ENCODE results near the gene UBE2D3. TPM values are rescaled to one million over a fixed set of nuclear protein-coding genes. Genes with fewer than 3 reads are reported as not detected.
A peak's percentile ranks its signal among the peaks of the same experiment; 100 is the strongest.
"Not testable (repeated sequence)": the region's sequence is repeated elsewhere in the genome, so short reads cannot be mapped to it uniquely, and the experiment has no call there.

UBE2D3 gene
- total RNA-seq, 1 donor from 2014 or later = 204 TPM

- no peaks in the 10 kb centered on the region for H3K27me3 ChIP-seq (ENCODE audit: control insufficient read depth, insufficient read depth, low read length)
- DNase-seq (ENCODE audit: low read depth) (no peak), FAIRE-seq (no peak)
- no peak for TF ChIP-seq CTCF (IDR thresholded peaks at IDR 0.05; ENCODE audit: insufficient read depth, low read length, severe bottlenecking)
- peak overlapping the region; percentile 80 for H3K4me3 ChIP-seq (ENCODE audit: low read depth, low read length)
- H3K36me3 ChIP-seq (ENCODE audit: control insufficient read depth, insufficient read depth, low read length) = no peaks in the 10 kb centered on the region
Observed at GRCh38 chr4:102867278-102868152, 40.2 kb upstream of the UBE2D3 start.

- H3K36me3 ChIP-seq (ENCODE audit: control insufficient read depth, insufficient read depth, low read length); H3K4me3 ChIP-seq (ENCODE audit: low read depth, low read length); H3K27me3 ChIP-seq (ENCODE audit: control insufficient read depth, insufficient read depth, low read length); DNase-seq (ENCODE audit: low read depth); FAIRE-seq: not testable (repeated sequence)
Observed at GRCh38 chr4:102865327-102865726, 38.0 kb upstream of the UBE2D3 start.

DNA sequence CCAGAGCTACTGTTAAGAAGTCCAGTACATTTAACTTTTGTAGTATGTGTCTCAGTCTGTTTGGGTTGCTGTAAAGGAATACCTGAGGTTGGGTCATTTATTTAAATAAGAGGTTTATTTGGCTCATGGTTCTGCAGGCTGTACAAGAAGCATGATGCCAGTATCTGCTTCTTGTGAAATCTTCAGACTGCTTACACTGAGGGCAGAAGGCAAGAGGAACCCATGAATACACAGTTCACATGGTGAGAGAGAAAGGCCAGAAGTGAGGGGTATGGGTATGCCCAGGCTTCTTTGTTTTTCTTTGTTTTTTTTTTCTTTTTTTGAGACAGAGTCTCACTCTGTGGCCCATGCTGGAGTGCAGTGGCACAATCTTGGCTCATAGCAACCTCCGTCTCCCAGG is 35.4 kb upstream of the UBE2D3 start:
- TF ChIP-seq CTCF (IDR thresholded peaks at IDR 0.05; ENCODE audit: insufficient read depth, low read length, severe bottlenecking) = no peak
- no peak for FAIRE-seq
- Histone ChIP-seq H3K4me3 (ENCODE audit: low read depth, low read length) (no peak overlapping the region), H3K27me3 (ENCODE audit: control insufficient read depth, insufficient read depth, low read length) (no peaks in the 10 kb centered on the region), H3K36me3 (ENCODE audit: control insufficient read depth, insufficient read depth, low read length) (no peaks in the 10 kb centered on the region)
- no peak for DNase-seq (ENCODE audit: low read depth)

DNA sequence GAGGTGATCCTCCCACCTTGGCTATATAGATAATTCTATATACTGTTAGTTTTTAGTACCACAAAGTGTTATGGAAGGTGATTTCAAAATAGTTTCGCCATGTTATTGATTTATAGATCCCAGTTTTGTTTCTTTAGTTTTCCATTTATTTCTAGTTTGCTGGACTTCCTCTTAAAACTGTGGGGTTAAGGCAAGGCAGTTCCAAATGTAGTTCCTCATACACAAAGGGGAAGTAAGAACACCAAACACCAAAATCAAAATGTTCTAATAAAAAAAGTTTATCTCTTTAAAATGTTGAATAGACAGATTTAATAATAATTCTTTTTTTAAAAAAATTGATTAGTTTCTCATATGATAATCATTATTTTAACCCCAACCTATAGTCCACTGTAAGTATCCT is 34.7 kb upstream of the UBE2D3 start:
- FAIRE-seq = no peak
- no peak for TF ChIP-seq CTCF (IDR thresholded peaks at IDR 0.05; ENCODE audit: insufficient read depth, low read length, severe bottlenecking)
- no peak overlapping the region for H3K4me3 ChIP-seq (ENCODE audit: low read depth, low read length)

GRCh38 chr4:102860611-102861324 is 33.4 kb upstream of the UBE2D3 start:
- H3K4me3 ChIP-seq (ENCODE audit: low read depth, low read length) = no peak overlapping the region
- no peak for FAIRE-seq

More for the DNA sequence above, 34.7 kb upstream of the UBE2D3 start:
- Histone ChIP-seq H3K36me3 (ENCODE audit: control insufficient read depth, insufficient read depth, low read length) (no peaks in the 10 kb centered on the region), H3K27me3 (ENCODE audit: control insufficient read depth, insufficient read depth, low read length) (no peaks in the 10 kb centered on the region)
- DNase-seq (ENCODE audit: low read depth) = no peak

More at GRCh38 chr4:102860611-102861324, 33.4 kb upstream of the UBE2D3 start:
- DNase-seq (ENCODE audit: low read depth) = no peak
- TF ChIP-seq CTCF (IDR thresholded peaks at IDR 0.05; ENCODE audit: insufficient read depth, low read length, severe bottlenecking) = no peak
- Histone ChIP-seq H3K36me3 (ENCODE audit: control insufficient read depth, insufficient read depth, low read length) (no peaks in the 10 kb centered on the region), H3K27me3 (ENCODE audit: control insufficient read depth, insufficient read depth, low read length) (no peaks in the 10 kb centered on the region)
